Body of pancreas (tissue), 4 donors: ENCODE measurements around the gene CCR6. TPM values are rescaled to one million over a fixed set of nuclear protein-coding genes. Genes with fewer than 3 reads are reported as not detected.
A peak's percentile ranks its signal among the peaks of the same experiment; 100 is the strongest.
"Not testable (repeated sequence)": the region's sequence is repeated elsewhere in the genome, so short reads cannot be mapped to it uniquely, and the experiment has no call there.

Experiments
- ATAC-seq: fragments of 150-250 bp; one replicate; pipeline ENCODE4 v1.9.1; 2016
- DNase-seq, 4 donors: peaks; one replicate each; pipeline ENCODE4 v3.0.0-alpha.2; 2019
- H3K27ac ChIP-seq, 4 donors: fragments of 200-600 bp; sonication (generic); 1 replicate in 3 of 4; 2 replicates in 1 of 4; pipeline versions ENCODE4 v1.5.1 to v1.6.1; 2016 to 2019; ENCODE audit warnings: mild to moderate bottlenecking in 1 of 4, mixed read lengths in 1 of 4, moderate library complexity in 1 of 4
- H3K27me3 ChIP-seq, 2 donors: fragments of 200-600 bp; sonication (generic); one replicate each; pipeline ENCODE4 v1.6.0; 2016; ENCODE audit warnings: mild to moderate bottlenecking in 1 of 2
- H3K36me3 ChIP-seq, 2 donors: fragments of 200-600 bp; sonication (generic); replicated peaks in 1 of 2; 2 replicates each; pipeline ENCODE4 v1.5.1; 2016; ENCODE audit warnings: low read depth in 2 of 2; ENCODE audit not compliant: insufficient read depth in 1 of 2
- H3K4me1 ChIP-seq: fragments of 200-600 bp; sonication (generic); one replicate; pipeline ENCODE4 v1.6.0; 2016
- H3K4me3 ChIP-seq, 2 donors: fragments of 200-600 bp; sonication (generic); 1 replicate in 1 of 2; 2 replicates in 1 of 2; pipeline ENCODE4 v1.5.1; 2016 to 2019
- H3K9me3 ChIP-seq, 3 donors: fragments of 200-600 bp; sonication (generic); 1 replicate in 2 of 3; 2 replicates in 1 of 3; pipeline ENCODE4 v1.5.1; 2016
- CTCF ChIP-seq, 7 experiments: fragments of 450-650 bp in 4 of 7; fragments of 200-600 bp in 3 of 7; sonication (generic) in 3 of 7; IDR thresholded peaks; one replicate each; pipeline ENCODE4 v1.5.1; 2016 to 2019; ENCODE audit warnings: antibody characterized with exemption in 7 of 7
- WGBS, 2 donors: methylation state at CpG; one replicate each; pipeline ENCODE4 v1.1.5; 2017; 5-methylcytosine and 5-hydroxymethylcytosine counted together
- intact Hi-C: fragments of 100-400 bp; cut with DNase I; formaldehyde crosslinking; loops from one replicate; pipeline ENCODE4 v1.15.1; 2023
- total RNA-seq, 2 donors: library from RNA; depleted of rRNA; stranded (reverse); fragments of >200 nt; gene quantifications; one replicate each; pipeline ENCODE4 v1.1.0, GENCODE V29; 2016

Gene CCR6
- total RNA-seq, 2 donors from 2014 or later, result not detected

- H3K27ac ChIP-seq, DNase-seq, H3K4me3 ChIP-seq, H3K27me3 ChIP-seq, H3K9me3 ChIP-seq, intact Hi-C loops, H3K4me1 ChIP-seq, H3K36me3 ChIP-seq: not testable (repeated sequence)
- TF ChIP-seq CTCF (IDR thresholded peaks at IDR 0.05), result peak in 5 of 7 experiments; percentile 6 to 26 (median 23)
- 0 to 1% methylated on average over 4 to 5 of the region's 8 CpGs for WGBS, 2 donors
- peak; percentile 74 for ATAC-seq
These were observed 60.0 kb downstream of the CCR6 start for GRCh38 chr6:167182913-167183314.

- 32% methylated on average over 3 of the region's 3 CpGs; no CpG with 5 or more reads in 1 of the 2 donors for WGBS, 2 donors
- not testable (repeated sequence) for H3K36me3 ChIP-seq, H3K27ac ChIP-seq
These were observed 62.2 kb downstream of the CCR6 start for GRCh38 chr6:167185101-167185500.

GRCh38 chr6:167187275-167187674 lies 64.4 kb downstream of the CCR6 start:
- H3K4me1 ChIP-seq, intact Hi-C loops, DNase-seq, H3K27me3 ChIP-seq, H3K36me3 ChIP-seq, H3K27ac ChIP-seq, H3K9me3 ChIP-seq, ATAC-seq, H3K4me3 ChIP-seq: not testable (repeated sequence)
- WGBS, 2 donors, result 44 to 80% methylated on average over 1 to 8 of the region's 9 CpGs

More at GRCh38 chr6:167185101-167185500, 62.2 kb downstream of the CCR6 start:
- intact Hi-C loops, DNase-seq, H3K4me1 ChIP-seq, H3K4me3 ChIP-seq, ATAC-seq, H3K27me3 ChIP-seq, H3K9me3 ChIP-seq: not testable (repeated sequence)

Other genes starting within 250 kb of the CCR6 start
- 10 to 100 TPM; 53.7 to 66.3 TPM for gene RNASET2, start 166.5 kb upstream of the CCR6 start, total RNA-seq
- gene CEP43, start 123.7 kb upstream of the CCR6 start, total RNA-seq, result 10 to 100 TPM; 11.4 to 45.8 TPM
- not detected for gene GPR31, start 34.9 kb downstream of the CCR6 start, total RNA-seq
- not detected for gene UNC93A, start 168.2 kb downstream of the CCR6 start, total RNA-seq
- gene TTLL2, start 202.0 kb downstream of the CCR6 start, total RNA-seq, result not detected